Muscle of leg (tissue), 16 donors: ENCODE data around the gene PLK2. TPM values are rescaled to one million over a fixed set of nuclear protein-coding genes. Genes with fewer than 3 reads are reported as not detected.

Experiments used
- DNase-seq: peaks from one replicate; pipeline ENCODE4 v3.0.0; 2013
- H3K27ac ChIP-seq: one replicate; pipeline ENCODE4 v1.5.1; 2013; ENCODE audit warnings: mild to moderate bottlenecking, low read length, control low read depth
- H3K27me3 ChIP-seq: one replicate; pipeline ENCODE4 v1.6.1; 2013; ENCODE audit warnings: low read length; ENCODE audit not compliant: control insufficient read depth, insufficient read depth
- H3K36me3 ChIP-seq: one replicate; pipeline ENCODE4 v1.6.1; 2013; ENCODE audit warnings: low read length; ENCODE audit not compliant: control insufficient read depth, insufficient read depth
- H3K4me1 ChIP-seq: one replicate; pipeline ENCODE4 v1.6.1; 2013; ENCODE audit warnings: low read length; ENCODE audit not compliant: control insufficient read depth, insufficient read depth
- H3K4me3 ChIP-seq: one replicate; pipeline ENCODE4 v1.5.1; 2013; ENCODE audit warnings: low read length, control low read depth
- H3K9me3 ChIP-seq: replicated peaks from 2 replicates; pipeline ENCODE4 v1.6.1; 2013; ENCODE audit warnings: low read depth, low read length; ENCODE audit not compliant: control insufficient read depth
- WGBS: methylation state at CpG from one replicate; pipeline ENCODE4 v1.1.5; 2013; ENCODE audit warnings: missing lambda C conversion rate; ENCODE audit not compliant: insufficient coverage; 5-methylcytosine and 5-hydroxymethylcytosine counted together
- long read RNA-seq, 11 donors: transcript quantifications; one replicate each; lab custom pipeline, GENCODE V29; 2026
- polyA plus RNA-seq, 8 donors: library from polyadenylated mRNA; unstranded; fragments of 120-200 nt; gene quantifications; one replicate each; pipeline versions ENCODE4 v1.2.1 to v1.2.3, GENCODE V29; 2013; ENCODE audit warnings: inconsistent platforms in 1 of 8, low replicate concordance in 1 of 8; ENCODE audit not compliant: insufficient read length in 8 of 8, insufficient read depth in 1 of 8
- total RNA-seq: library from RNA; stranded (reverse); fragments of 120-200 nt; gene quantifications from one replicate; pipeline ENCODE4 v1.2.4, GENCODE V29; 2013

The PLK2 gene
- 103 TPM for total RNA-seq
- polyA plus RNA-seq: 100 to 1,000 TPM in 1 of 8 donors, 10 to 100 TPM in 7; 66.9 to 101 (median 81.2) TPM
- long read RNA-seq, donor 1, partial matches to known transcripts: 7 of 17 reads
- long read RNA-seq, donor 1, other reads (novel, unspliced or antisense): 0 of 17 reads
- long read RNA-seq, donor 2, partial matches to known transcripts: 0 of 6 reads
- long read RNA-seq, donor 2, other reads (novel, unspliced or antisense): 0 of 6 reads
- long read RNA-seq, donor 3, transcript PLK2-201 (14 exons, 2,960 nt): major isoform, 14 of 27 reads
- long read RNA-seq, donor 3, transcript PLK2-206 (2 exons, 625 nt): minor isoform, 6 of 27 reads
- long read RNA-seq, donor 3, partial matches to known transcripts: 5 of 27 reads
- long read RNA-seq, donor 3, other reads (novel, unspliced or antisense): 0 of 27 reads
- long read RNA-seq, donor 4, transcript PLK2-206 (2 exons, 625 nt): major isoform, 7 of 12 reads
- long read RNA-seq, donor 4, partial matches to known transcripts: 0 of 12 reads
- long read RNA-seq, donor 4, other reads (novel, unspliced or antisense): 0 of 12 reads
- long read RNA-seq, donor 5, transcript PLK2-206 (2 exons, 625 nt): minor isoform, 19 of 60 reads
- long read RNA-seq, donor 5, transcript PLK2-201 (14 exons, 2,960 nt): major isoform, 20 of 60 reads
- long read RNA-seq, donor 5, partial matches to known transcripts: 16 of 60 reads
- long read RNA-seq, donor 5, other reads (novel, unspliced or antisense): 0 of 60 reads
- long read RNA-seq, donor 6, transcript PLK2-206 (2 exons, 625 nt): major isoform, 9 of 19 reads
- long read RNA-seq, donor 6, transcript PLK2-201 (14 exons, 2,960 nt): minor isoform, 7 of 19 reads
- long read RNA-seq, donor 6, partial matches to known transcripts: 0 of 19 reads
- long read RNA-seq, donor 6, other reads (novel, unspliced or antisense): 0 of 19 reads
- long read RNA-seq, donor 7, transcript PLK2-206 (2 exons, 625 nt): major isoform, 7 of 20 reads
- long read RNA-seq, donor 7, transcript PLK2-201 (14 exons, 2,960 nt): minor isoform, 6 of 20 reads
- long read RNA-seq, donor 7, partial matches to known transcripts: 0 of 20 reads
- long read RNA-seq, donor 7, other reads (novel, unspliced or antisense): 0 of 20 reads
- long read RNA-seq, donor 8, transcript PLK2-201 (14 exons, 2,960 nt): minor isoform, 5 of 15 reads
- long read RNA-seq, donor 8, transcript PLK2-206 (2 exons, 625 nt): major isoform, 6 of 15 reads
- long read RNA-seq, donor 8, partial matches to known transcripts: 0 of 15 reads
- long read RNA-seq, donor 8, other reads (novel, unspliced or antisense): 0 of 15 reads
- long read RNA-seq, donor 9, transcript PLK2-206 (2 exons, 625 nt): major isoform, 9 of 24 reads
- long read RNA-seq, donor 9, transcript PLK2-213 (3 exons, 823 nt): minor isoform, 5 of 24 reads
- long read RNA-seq, donor 9, partial matches to known transcripts: 5 of 24 reads
- long read RNA-seq, donor 9, other reads (novel, unspliced or antisense): 0 of 24 reads
- long read RNA-seq, donor 10, transcript PLK2-213 (3 exons, 823 nt): minor isoform, 6 of 28 reads
- long read RNA-seq, donor 10, transcript PLK2-201 (14 exons, 2,960 nt): minor isoform, 6 of 28 reads
- long read RNA-seq, donor 10, transcript PLK2-206 (2 exons, 625 nt): major isoform, 8 of 28 reads
- long read RNA-seq, donor 10, partial matches to known transcripts: 5 of 28 reads
- long read RNA-seq, donor 10, other reads (novel, unspliced or antisense): 0 of 28 reads
- long read RNA-seq, donor 11, transcript PLK2-206 (2 exons, 625 nt): major isoform, 13 of 22 reads
- long read RNA-seq, donor 11, transcript PLK2-213 (3 exons, 823 nt): minor isoform, 5 of 22 reads
- long read RNA-seq, donor 11, partial matches to known transcripts: 0 of 22 reads
- long read RNA-seq, donor 11, other reads (novel, unspliced or antisense): 0 of 22 reads

DNA sequence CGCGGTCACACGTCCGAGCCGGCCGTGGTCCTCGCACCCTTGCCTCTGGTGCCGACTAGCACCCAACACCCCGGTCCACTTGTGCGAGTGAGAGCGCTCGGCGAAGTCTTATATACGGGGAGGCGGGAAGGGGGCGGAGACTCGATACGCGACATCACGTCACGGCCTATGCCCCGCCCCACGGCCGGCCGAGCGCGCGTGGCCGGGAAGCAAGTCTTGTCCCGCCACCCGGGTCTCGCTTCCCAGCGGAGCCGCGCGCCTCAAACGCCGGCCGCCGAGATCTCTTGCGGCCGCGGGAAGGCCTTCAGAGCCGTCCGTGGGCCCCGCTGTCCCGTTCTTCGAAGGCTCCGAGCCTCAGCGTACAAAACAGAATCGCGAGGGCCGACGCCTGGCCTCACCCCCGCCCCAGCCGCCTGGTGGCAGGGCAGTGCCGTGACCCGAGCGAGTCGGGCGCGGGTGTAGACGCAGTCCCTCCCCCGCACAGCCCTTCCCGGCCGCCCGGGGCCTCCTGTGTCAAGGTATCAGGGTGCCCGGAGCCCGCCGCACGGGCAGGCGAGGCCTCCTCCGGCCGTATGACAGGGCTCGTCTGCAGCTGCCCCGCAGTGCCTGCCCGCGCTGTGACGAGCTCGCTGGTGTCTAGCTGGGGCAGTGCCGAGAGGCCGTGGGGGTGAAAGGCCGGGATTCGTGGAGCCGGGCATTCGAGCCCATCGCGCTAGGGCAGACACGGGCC, at the start of gene PLK2:
TSS of gene PLK2 (minus strand) at position 85 of the 730 bp plus-strand sequence. CDS start 127 bp downstream, outside the sequence.
- DNase-seq: peak; percentile 97
- whole genome bisulfite sequencing: under 1% methylated on average over 87 of the region's 89 CpGs
- Histone ChIP-seq H3K27ac (peak within 1 kb of the TSS; percentile 97), H3K9me3 (no peaks in the 10 kb centered on the region), H3K4me1 (peaks cover 15% of the 10 kb centered on the region), H3K36me3 (peaks cover 29% of the 10 kb centered on the region), H3K27me3 (no peaks in the 10 kb centered on the region), H3K4me3 (peak within 1 kb of the TSS; percentile 98)

DNA sequence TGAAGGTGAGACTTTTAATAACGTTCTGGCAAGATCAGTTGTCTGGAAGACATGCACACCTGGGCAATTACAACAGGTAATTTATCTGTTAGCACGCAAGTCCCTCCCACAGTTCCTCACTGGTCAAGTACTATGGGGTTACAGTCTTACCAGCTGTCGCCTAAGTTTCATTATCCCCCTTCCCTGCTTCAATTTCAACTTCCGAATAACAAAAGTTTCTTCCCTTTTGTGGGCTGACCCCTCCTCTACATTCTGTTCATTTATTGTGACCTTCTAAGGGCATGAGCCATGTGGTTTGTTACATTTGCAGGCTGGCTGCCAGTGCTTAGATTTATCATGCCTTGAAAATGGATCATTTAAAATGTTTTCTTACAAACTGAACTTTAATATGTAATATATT, 47.8 kb upstream of the PLK2 start:
- no peaks in the 10 kb centered on the region for H3K27me3 ChIP-seq
- no peaks in the 10 kb centered on the region for H3K4me1 ChIP-seq
- no peak for DNase-seq
- no peak overlapping the region for H3K27ac ChIP-seq
- H3K9me3 ChIP-seq: no peaks in the 10 kb centered on the region
- H3K4me3 ChIP-seq: no peak overlapping the region
- WGBS: 64% methylated on average over 2 of the region's 4 CpGs
- H3K36me3 ChIP-seq: no peaks in the 10 kb centered on the region

DNA sequence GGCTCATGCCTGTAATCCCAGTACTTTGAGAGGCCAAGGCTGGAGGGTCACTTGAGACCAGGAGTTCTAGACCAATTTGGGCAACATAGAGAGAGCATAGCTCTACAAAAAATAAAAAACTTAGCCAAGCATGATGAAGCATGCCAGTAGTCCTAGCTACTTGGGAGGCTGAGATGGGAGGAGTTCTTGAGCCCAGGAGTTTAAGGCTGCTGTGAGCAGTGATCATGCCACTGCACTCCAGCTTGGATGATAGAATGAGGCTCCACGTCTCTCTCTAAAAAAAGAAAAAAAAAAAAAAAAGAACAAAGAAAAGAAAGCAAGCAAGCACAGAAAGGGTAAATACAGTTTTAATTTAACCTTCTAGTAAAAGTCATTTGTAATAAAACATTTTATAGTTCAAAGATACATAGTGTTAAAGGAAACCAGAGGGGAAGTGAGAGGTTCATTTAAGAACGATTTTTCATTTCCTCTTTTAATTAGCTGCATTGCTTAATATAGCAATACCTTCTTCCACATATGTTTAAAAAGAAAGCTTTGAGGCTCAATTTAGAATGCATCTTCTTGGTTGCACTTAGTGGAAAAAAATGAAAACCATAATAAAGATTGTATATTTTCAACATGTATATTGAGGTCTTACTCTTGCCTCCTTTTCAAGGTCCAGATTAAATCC, 46.2 kb upstream of the PLK2 start:
- DNase-seq: no peak

DNA sequence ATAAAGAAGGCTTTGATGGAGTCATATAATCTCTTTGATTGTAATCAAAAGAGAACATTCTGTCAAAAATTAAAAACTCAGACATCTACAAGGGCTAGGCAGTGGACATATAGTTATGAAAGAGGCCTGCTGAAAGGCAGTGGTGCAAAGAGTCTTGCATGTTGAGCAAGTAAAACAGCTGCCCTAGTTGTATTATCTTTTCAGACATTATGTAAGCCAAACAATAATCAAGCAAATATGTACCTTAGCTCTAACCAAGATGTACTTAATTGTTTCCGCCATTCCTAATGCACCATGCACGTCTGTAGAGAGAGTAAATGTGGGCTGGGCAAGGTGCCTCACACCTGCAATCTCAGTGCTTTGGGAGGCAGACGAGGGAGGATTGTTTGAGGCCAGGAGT, 45.6 kb upstream of the PLK2 start:
- H3K4me3 ChIP-seq: no peak overlapping the region
- no peaks in the 10 kb centered on the region for H3K36me3 ChIP-seq
- H3K27me3 ChIP-seq: no peaks in the 10 kb centered on the region
- no peak for DNase-seq
- H3K9me3 ChIP-seq: no peaks in the 10 kb centered on the region
- WGBS: no CpG with 5 or more reads among the region's 3 CpGs
- H3K4me1 ChIP-seq: no peaks in the 10 kb centered on the region
- no peak overlapping the region for H3K27ac ChIP-seq

More for the DNA sequence above, 46.2 kb upstream of the PLK2 start:
- no peaks in the 10 kb centered on the region for H3K36me3 ChIP-seq
- H3K9me3 ChIP-seq: no peaks in the 10 kb centered on the region
- no peak overlapping the region for H3K4me3 ChIP-seq
- H3K27me3 ChIP-seq: no peaks in the 10 kb centered on the region
- no peaks in the 10 kb centered on the region for H3K4me1 ChIP-seq
- no peak overlapping the region for H3K27ac ChIP-seq
- WGBS: no CpG with 5 or more reads among the region's 2 CpGs

DNA sequence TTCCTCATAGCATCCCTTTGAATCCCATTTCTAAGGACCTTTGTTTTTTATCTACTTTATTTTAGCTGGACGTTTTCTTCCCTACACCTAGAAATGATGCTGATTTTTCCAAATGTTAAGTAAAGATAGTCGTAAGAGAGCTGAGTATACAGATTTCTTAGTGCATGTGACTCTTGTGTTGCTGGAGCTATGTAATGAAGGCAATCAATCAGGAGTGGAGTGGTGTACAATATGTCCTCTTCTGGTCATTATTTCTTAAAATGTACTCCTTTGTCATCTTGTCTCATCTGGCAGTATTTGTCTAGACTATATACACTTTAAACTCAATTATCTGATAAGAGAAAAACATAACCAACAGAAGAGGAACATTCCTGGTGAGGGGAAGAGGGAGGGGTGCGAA, 44.9 kb upstream of the PLK2 start:
- no peaks in the 10 kb centered on the region for H3K27me3 ChIP-seq
- DNase-seq: no peak
- no peak overlapping the region for H3K27ac ChIP-seq
- no peaks in the 10 kb centered on the region for H3K9me3 ChIP-seq
- WGBS: no CpG with 5 or more reads among the region's 3 CpGs
- H3K4me1 ChIP-seq: no peaks in the 10 kb centered on the region
- H3K4me3 ChIP-seq: no peak overlapping the region
- no peaks in the 10 kb centered on the region for H3K36me3 ChIP-seq

DNA sequence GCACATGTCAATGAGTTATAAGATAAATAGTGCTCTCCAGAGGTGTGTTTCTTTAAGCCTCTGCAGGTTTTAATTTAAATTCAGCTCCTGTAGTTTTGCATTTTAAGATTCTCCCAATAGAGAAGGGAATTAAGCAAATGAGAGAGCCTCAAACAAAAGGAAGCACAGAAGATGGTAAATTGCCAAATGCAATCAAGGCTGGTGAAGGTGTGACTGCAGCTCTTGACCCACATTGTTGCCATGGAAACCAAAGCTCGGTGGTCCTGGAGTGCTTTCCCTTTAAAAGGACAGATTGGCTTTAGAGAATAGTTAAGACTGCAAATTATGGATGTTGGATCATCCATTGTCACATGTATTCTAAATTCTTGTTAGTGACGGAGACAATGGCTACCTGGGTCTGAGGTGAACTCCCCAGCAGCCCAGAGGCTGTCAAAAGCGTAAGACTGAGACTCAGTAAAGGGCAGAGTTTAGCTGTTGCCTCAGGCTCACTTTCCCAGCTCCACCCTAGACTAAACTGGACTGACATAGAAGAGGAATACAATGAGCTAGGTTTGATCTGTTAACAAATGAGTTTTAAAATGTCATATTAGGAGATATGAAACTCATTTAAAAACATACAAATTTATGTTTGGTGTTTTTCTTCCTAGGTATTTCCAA, 43.6 kb upstream of the PLK2 start:
- Histone ChIP-seq H3K36me3 (no peaks in the 10 kb centered on the region), H3K27ac (no peak overlapping the region), H3K27me3 (no peaks in the 10 kb centered on the region), H3K9me3 (no peaks in the 10 kb centered on the region), H3K4me1 (no peaks in the 10 kb centered on the region), H3K4me3 (no peak overlapping the region)
- 90% methylated on average over 2 of the region's 3 CpGs for WGBS
- no peak for DNase-seq

DNA sequence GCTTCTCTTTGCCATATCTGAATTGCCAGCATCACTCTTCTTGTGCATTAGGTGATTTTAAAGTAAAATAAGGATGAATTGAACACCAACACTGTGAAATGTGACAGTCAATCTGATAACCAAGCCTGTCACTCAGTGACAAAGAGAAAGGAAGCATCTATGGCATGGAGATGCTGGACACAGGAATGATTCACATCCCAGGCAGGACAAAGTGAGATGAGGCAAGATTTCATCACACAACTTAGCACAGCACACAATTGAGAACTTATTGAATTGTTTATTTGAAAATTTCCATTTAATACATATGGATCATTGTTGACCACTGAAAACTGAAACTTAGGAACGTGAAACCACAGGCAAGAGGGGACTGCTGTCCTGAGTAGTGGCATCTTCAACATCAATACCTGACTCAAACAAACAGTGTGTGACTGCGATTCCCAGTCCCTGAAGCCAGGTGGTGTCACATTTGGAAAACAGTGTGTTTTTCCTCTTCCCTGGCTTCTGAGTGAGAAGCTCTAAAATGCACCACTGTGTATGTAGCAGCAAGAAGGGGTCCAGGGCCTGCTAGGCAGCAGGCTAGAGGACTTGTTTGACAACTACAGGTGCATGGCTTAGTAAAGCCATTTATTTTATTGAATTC, 42.0 kb upstream of the PLK2 start:
- H3K27me3 ChIP-seq: no peaks in the 10 kb centered on the region
- no peak for DNase-seq
- WGBS: 50% methylated on average over 1 of the region's 2 CpGs

DNA sequence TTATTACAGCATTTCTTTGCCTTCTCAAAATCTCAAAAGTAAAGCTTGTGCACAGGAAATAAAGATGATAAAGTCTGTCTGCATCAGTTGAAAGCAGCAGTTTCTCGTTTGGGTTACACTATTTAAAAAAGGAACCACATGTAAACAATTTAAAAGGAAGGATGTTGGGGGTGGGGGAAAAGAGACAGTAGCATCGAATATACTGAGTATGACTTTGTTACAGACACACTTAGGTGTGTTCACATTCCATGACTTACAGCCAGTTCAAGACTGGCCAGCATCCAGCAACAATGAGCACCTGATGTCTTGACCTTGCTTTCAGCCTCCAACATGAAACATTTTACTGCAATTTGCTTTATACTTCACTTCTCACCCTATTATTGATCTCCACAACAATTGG, 40.1 kb upstream of the PLK2 start:
- Histone ChIP-seq H3K4me1 (no peaks in the 10 kb centered on the region), H3K4me3 (no peak overlapping the region), H3K27ac (no peak overlapping the region), H3K36me3 (no peaks in the 10 kb centered on the region), H3K27me3 (no peaks in the 10 kb centered on the region), H3K9me3 (no peaks in the 10 kb centered on the region)
- peak; percentile 14 for DNase-seq
- no CpG with 5 or more reads among the region's 2 CpGs for WGBS

More for the DNA sequence above, 42.0 kb upstream of the PLK2 start:
- no peaks in the 10 kb centered on the region for H3K9me3 ChIP-seq
- H3K36me3 ChIP-seq: no peaks in the 10 kb centered on the region
- no peak overlapping the region for H3K4me3 ChIP-seq
- H3K27ac ChIP-seq: no peak overlapping the region
- H3K4me1 ChIP-seq: no peaks in the 10 kb centered on the region
